Measurements from ENCODE around the gene C10orf62.

Gene C10orf62

DNA sequence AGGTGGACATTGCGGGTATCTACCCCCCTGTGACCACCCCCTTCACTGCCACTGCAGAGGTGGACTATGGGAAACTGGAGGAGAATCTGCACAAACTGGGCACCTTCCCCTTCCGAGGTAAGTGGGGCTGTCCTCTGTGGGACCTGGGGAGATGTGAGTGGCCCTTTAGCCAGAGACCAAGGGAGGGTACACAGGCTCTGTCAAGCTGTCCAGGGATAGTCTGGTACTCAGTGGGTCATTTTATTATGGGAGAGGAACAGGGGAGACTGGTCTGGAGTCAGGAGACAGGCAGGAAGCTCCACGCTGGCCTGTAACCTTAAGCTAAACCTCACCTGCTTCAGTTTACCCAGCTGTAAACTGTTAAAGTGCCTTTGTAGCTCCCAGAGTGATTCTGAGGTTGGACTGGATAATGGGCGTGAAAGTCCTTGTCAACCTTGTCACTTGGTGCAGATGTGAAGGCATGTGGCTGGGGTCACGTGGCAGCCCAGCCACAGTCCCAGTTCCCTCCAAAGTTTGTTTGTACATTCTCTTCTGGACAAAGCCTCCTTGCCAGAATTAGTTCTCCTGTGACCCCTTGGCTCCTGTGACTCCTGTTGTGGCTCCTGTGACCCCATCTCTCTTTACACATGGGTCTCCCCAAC, 4.6 kb upstream of the C10orf62 start:
- in situ Hi-C loops (cut with MboI; ENCODE audit: low sequenced_read_pairs): no loop called here

DNA sequence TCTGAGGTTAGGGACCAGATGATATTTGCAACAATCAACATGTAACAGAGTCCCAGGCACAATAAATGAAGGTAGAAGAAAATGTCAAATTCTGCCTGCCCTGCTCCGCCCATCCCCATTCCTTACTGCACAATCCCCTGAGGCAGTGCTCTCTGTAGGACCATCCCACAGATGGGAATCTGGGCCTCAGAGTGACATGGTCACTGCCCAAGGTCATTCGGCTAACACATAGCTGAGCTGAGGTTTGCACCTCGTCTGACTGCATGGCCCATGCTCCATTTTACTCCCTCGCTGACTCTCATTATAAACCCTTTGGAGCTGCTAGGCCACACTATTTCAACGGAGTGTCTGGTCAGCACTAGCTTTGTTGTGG, 4.1 kb upstream of the C10orf62 start:
- in situ Hi-C loops (cut with MboI; ENCODE audit: low sequenced_read_pairs): no loop called here

DNA sequence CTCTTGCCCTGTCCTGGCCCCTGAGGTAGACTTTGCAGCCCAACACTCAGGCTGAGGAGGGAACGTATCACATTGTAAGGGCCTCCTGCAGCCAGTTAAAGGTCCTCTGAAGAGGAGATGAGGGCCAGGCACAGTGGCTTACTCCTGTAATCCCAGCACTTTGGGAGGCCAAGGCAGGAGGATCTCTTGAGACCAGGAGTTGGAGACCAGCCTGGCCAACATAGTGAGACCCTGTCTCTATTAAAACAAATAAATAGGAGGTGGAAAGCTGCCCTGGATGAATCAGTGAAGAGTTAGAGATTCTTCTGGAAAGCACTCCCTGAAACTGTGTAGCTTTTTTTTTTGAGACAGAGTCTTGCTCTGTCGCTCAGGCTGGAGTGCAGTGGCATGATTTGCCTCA, 2.3 kb upstream of the C10orf62 start:
- in situ Hi-C loops (cut with MboI; ENCODE audit: low sequenced_read_pairs): no loop called here

DNA sequence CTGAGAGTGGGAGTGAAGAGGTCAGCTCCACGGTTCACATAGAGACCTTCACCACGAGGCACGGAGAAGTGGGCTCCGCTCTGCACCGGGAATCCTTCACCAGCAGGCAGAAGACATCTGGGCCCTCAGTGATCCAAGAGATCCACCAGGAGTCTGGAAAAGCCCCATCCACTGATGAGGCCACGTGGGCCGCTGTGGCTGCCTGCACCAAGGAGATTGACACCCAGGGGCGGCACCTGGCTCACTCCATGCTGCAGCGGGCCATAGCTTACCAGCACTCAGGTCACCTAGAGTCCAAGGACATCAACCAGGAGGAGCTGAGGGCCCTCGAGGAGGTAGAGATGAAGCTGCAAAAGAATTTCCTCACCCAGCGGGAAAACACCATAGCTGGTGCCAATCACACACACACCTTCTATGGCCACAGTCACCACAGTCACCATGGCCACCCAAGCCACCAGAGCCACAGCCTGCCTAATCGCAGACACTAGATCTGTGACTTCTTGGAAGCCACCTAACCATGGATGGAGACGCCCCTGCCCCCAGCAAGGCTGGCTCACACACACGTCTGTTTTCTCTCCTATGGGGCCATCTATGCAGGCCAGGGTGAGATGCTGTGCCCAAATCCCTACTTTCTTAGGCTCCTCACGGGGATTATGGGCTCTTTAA, 694 bp downstream of the C10orf62 start:
- in situ Hi-C loops (cut with MboI; ENCODE audit: low sequenced_read_pairs): no loop called here

DNA sequence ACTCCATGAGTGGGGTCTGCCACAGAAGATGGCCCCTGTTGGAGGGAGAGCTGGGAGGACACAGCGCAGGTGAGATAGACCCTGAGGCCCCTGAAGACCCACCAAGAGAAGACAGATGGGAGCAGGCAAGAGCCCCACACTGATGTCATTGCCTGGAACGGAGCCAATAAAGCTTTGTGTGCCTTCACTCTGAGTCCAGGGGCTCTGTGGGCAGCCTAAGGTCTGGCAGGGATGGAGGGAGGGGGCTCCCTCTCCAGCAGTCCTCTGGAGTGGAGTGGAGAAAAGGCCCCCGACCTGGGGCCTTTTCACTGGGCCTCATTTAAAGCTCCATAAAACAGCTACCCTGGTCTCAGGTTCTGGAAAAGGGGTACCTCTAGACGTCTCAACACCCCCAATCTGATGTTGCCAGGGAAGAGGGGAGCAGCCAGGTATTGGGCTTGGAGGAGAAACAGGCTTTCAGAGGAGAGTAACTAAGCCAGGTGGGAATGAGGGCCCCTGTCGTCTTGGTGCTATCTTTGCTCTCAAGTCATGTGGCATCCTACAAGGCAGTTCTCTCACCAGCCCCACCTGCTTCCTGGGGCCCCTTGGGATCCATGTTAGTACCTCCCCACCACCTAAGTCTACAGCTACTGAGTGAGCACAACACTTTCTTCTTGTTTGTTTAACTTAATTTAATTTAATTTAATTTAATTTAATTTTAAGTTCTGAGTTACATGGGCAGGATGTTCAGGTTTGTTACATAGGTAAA, 1.4 kb downstream of the C10orf62 start:
- in situ Hi-C loops (cut with MboI; ENCODE audit: low sequenced_read_pairs): no loop called here

DNA sequence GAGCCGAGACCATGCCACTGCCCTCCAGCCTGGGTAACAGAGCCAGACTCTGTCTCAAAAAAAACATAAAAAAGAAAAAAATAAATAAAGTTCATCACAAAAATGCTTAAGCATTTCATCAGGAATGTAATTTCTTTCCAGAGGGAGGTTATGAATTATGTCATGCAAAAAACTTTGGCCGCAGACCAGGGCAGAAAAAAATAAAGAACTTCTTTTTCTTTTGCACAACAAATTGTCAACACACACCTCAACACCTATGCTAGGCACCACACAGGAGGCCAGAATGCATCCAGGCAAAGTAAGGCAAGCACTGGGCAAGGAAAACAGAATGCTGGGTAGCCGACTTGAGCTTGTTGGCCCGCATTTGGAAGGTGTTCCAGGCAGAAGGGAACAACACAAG, 3.9 kb downstream of the C10orf62 start:
- in situ Hi-C loops (cut with MboI; ENCODE audit: low sequenced_read_pairs): no loop called here

DNA sequence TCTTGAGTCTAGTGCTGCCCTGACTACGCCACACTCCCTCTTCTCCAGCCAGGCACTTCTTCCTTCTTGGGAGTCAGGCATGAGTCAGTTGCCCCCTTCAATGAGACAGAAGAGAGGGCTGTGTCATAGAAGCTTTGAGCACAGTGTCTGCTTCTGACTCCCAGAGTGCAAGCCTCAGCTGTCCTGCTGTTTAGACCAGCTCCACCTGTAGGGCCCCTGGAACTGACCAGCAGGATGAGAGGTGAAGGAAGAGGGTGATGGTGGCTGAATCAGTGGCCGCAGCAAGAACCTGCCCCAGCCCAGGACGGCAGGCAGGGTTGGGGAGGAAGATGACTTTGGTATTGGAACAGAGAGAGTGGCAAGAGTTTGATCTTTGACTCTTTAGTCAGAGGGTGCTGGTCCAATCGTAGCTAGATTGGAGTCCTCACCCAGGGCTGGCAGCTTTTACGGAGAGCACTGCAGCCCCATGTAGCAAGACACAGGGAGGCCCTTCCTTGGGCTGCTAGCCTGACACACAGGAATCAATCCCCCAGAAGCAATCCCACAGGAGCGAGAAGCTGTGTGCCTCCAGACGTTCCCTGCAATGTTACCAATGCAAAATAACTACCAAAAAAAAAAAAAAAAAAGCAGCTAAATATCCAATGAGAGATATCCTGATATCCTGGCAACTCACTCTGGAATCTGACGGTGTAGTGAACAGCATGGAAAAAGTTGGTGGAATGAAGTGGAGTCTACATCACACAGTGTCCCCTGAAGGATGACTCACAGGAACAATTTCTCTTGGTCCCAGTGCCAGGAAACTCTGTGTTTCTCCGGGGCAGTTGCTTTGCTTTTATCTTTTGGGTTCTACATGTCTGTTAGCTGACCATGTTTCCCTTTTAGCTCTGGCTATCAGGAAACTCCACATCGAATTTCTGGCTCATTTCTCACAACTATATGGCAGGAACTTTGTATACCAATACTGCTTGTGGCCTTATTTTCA, 6.9 kb downstream of the C10orf62 start:
- in situ Hi-C loops (cut with MboI; ENCODE audit: low sequenced_read_pairs): no loop called here

DNA sequence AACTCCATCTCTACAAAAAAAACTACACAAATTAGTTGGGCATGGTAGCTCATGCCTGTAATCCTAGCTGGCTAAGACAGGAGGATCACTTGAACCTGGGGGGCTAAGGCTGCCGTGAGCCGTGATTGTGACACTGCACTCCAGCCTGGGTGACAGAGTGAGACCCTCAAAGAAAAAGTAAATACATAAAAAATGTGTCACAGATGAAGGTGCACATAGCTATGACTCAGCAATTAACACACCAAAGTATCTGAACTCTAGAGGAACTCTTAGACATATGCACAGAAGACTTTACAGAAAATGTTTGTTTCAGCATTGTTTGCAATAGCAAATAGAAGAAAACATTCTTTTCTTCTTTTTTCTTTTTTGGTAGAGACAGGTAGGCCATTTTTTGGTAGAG, 8.3 kb downstream of the C10orf62 start:
- in situ Hi-C loops (cut with MboI; ENCODE audit: low sequenced_read_pairs): no loop called here

DNA sequence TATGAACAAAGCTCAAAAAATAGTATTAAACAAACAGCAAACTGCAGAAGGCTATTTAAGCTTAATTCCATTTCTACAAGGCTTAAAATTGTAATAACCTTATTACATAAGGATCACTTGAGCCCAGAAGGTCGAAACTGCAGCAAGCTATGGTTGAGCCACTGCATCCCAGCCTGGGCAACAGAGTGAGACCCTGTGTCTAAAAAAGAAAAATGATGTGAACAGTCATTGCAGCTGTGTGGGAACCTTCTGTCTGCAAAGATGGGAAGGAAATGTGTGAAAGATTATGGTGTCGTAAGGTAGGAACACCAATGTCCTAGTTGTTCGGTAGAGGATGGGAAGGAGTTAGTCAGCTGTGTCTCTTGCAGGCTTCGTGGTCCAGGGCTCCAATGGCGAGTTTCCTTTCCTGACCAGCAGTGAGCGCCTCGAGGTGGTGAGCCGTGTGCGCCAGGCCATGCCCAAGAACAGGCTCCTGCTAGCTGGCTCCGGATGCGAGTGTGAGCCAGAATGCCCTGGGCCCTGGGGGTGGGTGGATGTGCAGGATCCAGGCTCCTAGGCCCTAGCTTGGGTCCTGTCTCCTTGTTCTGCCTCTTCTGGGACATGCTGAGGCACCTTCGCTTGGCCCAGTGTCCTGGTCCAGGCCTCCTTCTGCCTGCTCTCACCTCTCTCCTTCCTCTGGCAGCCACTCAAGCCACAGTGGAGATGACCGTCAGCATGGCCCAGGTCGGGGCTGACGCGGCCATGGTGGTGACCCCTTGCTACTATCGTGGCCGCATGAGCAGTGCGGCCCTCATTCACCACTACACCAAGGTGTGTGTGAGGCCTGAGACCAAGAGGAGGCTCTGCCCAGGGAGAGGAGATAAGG, 9.1 kb downstream of the C10orf62 start:
- in situ Hi-C loops (cut with MboI; ENCODE audit: low sequenced_read_pairs): no loop called here

DNA sequence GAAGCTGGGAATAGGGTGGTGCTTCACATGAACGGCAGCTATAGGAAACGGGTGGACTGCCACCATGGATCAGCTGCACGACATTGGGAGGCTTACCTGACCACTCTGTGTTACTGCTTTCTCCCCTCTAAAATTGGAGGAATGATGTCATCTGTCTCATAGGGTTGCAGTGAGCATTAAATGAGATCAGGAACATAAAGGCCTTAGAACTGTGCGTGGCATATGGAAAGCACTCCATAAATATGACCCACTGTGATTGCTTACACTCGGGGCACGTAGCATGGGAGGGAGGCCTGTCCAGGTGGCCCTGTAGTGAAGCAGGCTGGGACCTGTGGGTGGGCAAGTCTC, 9.7 kb downstream of the C10orf62 start:
- in situ Hi-C loops (cut with MboI; ENCODE audit: low sequenced_read_pairs): no loop called here

DNA sequence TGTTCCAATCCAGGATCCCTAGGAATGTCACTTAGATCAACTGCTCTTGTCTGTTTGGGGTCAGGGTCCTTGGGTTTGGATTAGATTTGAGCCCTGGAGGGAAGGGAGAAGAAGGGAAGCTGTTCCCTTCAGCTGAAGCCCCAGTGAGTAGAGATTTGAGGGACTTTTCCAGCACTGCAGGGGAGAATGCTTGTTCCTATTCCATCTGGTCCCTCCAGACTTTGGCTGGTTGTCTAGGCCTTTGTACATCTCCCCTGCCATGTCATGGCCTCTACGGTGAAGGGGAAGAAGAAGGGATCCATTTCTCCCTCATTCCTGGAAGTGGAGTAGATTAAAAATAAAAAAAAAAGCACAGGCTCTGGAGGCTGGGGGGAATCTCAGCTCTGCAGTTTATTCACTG, 11.1 kb downstream of the C10orf62 start:
- in situ Hi-C loops (cut with MboI; ENCODE audit: low sequenced_read_pairs): no loop called here

DNA sequence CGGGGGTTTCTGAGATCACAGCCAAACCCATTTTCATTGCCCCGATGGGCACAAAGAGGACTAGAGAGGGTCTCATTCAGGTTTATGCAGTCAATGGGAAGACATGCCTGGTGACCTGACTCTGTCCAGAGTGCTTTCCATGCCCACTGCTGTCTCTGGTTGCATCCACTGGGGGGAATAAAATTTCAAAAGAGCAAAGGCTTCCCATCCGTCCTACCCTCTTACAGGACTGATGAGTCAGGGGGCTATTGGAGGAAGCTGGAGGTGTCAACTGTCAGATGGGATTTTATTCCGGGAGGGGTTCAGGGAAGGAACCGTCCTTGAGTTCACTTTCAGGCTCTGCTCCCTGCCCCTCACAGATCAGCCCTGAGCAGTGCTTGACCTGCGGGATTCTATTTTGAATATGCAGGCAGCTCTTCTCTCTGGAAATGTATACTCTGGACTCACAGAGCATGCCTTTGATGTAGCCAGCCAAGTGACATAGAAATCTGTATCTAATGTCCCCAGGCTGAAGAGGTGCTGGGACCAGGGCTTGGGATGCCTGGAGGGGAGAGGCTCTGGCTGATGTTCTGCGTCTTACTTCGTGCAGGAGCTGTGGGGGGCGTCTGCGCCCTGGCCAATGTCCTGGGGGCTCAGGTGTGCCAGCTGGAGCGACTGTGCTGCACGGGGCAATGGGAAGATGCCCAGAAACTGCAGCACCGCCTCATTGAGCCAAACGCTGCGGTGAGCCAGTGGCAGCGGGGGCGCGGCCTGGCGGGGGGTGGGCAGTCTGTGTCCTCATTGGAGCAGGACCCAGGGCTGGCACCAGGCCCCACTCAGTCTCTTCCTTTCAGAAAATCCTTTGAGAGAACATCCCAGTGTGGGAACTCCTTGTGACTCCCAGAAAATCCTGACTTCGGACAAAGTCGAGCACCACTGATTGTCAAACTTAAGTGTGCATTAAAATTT, 12.0 kb downstream of the C10orf62 start:
- in situ Hi-C loops (cut with MboI; ENCODE audit: low sequenced_read_pairs): no loop called here

DNA sequence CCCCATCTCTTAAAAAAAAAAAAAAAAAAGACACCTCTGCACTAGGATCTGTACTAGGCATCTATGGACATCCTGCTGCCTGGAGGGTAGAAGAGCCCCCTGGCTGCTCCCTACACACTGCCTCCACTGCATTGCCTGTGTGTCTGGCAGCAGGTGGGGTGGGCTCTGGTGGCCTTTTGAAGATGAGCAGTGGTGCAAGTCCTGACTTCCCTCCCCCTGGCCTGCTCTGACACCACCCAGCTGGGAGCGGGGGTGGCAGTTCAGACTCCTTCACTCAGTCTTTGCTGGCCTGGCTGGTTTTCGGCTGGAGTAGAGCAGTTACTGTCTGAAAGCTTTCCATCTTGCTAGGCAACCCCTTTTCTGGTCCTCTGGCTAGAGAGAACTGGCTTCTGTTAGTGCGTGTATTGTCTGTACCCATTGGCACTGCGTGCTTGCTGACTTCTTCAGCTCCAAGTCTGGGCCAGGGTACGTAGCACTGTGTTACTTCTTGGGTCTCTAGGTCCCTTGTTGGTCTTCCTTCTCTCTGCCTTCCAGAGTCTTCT, 17.6 kb downstream of the C10orf62 start:
- in situ Hi-C loops (cut with MboI; ENCODE audit: low sequenced_read_pairs): no loop called here

DNA sequence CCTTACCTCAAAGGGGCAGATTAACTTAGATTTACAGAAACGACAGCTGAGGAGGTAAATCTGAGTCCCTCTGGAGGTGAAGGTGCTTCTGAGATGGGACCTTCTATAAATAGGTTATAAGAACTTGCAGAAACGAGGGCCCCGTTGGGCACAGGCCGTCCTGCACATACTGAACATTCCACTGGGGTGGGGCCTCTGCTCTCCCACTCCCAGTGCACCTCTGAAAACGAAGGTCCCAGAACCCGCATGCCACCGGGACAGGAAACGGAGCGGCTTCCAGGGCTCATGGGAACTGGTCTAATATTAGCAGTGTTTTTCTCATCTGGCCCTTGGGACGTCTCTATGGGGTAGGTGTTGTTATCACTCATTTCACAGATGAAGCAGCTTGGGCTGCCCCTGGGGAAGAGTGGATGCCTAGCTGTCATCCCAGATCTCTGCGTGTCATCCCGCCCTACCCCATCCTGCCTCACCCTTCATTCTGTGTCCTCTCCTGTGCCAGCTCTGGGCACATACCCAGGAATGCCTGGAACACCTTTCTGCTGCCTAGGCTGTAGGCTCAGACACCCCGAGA, 19.6 kb downstream of the C10orf62 start:
- in situ Hi-C loops (cut with MboI; ENCODE audit: low sequenced_read_pairs): no loop called here

DNA sequence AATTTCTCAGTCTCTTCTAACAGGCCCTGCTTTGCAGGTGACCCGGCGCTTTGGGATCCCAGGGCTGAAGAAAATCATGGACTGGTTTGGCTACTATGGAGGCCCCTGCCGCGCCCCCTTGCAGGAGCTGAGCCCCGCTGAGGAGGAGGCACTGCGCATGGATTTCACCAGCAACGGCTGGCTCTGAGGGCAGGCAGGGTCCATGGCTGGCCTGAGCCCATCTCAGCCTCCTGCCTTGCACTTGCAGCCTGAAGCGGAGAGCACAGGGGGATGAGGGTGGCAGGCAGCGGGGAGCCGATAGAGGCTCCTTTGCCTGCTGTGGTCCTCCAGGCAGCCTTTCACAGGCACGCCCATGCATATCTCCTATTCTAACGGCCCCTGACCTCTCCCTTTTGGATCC, 22.0 kb downstream of the C10orf62 start:
- in situ Hi-C loops (cut with MboI; ENCODE audit: low sequenced_read_pairs): no loop called here

DNA sequence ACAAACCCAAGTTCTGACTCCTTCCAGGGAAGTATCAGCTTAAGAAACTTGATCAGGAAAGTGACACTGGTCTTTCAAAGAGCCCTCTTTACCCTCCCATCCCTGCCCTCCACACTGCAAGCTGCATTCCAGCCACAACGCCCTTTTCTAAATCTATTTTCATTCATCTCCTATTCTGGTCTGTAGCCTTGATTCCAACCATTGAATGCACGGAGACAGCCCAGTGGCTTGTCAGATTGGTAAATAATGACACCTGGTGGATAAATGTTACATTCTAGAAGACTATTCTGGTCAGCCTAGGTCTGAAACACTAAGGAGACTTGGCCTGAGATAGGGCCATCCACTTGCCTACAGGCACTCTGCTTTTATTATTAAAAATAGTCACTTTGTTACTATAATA, 22.9 kb downstream of the C10orf62 start:
- in situ Hi-C loops (cut with MboI; ENCODE audit: low sequenced_read_pairs): no loop called here

DNA sequence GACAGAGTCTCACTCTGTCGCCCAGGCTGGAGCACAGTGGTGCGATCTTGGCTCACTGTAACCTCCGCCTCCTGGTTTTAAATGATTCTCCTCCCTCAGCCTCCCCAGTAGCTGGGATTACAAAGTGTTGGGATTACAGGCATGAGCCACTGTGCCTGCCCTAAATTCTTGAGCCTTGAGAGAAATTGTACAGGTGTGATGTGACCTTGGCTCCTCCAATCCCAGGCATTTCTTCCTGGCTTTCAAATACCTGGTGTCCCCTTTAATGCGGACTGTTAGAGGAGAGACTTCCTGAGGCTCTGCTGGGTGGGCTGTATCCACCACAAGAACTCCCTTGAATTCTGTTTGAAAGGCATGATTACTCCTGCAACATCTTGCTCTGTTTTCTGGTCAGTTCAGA, 28.8 kb downstream of the C10orf62 start:
- in situ Hi-C loops (cut with MboI; ENCODE audit: low sequenced_read_pairs): no loop called here

DNA sequence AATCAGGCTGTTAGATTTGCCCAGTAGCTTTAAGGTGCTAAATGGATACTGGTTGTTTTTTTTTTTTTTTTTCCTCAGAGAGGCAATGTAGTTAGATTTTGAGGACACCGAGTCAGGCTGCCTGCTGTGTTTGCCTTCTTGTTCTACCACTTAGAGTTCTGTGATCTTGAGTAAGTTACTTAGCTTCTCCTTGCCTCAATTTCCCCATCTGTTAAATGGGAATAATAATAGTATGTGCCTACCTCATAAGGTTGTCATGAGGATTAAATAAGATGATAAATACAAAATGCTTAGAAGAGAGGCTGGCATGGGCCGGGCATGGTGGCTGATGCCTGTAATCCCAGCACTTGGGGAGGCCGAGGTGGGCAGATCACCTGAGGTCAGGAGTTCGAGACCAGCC, 29.2 kb downstream of the C10orf62 start:
- in situ Hi-C loops (cut with MboI; ENCODE audit: low sequenced_read_pairs): no loop called here

DNA sequence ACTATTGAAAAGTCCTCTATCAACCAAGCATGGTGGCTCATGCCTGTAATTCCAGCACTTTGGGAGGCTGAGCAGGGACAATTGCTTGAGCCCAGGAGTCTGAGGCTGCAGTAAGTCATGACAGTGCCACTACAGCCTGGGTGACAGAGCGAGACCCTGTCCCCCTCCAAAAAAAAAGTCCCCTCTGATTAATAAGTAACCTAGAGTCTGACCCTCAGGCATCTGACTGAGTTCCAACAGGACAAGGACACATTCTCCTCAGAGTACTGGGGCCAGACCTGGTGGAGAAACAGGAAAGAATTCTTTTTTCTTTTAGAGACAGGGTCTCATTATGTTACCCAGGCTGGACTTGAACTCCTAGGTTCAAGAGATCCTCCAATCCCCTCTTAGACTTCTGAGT, 33.8 kb downstream of the C10orf62 start:
- in situ Hi-C loops (cut with MboI; ENCODE audit: low sequenced_read_pairs): no loop called here
